ENCODE measurements around the gene OSBPL8.

OSBPL8 gene

GRCh38 chr12:76554405-76555230, 5.0 kb downstream of the OSBPL8 start:
- DNase-seq = no peak

DNA sequence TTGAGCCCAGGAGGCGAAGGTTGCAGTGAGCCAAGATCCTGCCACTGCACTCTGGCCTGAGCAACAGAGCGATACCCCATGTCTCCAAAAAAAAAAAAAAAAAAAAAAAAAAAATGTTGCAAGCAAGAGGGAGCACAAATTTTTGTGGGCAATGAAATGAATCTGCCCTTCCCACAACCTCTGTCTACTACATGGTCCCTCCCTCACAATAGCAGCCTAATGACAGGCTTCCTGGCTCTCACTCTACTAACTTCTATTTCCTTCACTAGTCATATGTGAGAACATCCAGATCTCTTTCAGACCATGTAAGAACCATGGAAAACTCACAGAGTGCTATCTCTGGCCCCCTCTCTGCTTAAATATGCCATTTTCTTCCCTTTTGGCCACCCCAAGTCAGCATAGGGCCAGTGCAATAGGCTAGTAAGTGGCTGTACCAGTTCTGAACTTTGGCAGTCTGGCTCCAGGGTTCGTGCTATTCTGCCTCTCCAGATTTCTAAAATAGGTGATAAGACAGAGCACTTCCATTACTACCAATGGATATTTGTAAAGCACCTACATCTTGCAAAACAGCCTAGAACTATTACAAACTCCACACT, 7.1 kb downstream of the OSBPL8 start:
- DNase-seq = no peak

DNA sequence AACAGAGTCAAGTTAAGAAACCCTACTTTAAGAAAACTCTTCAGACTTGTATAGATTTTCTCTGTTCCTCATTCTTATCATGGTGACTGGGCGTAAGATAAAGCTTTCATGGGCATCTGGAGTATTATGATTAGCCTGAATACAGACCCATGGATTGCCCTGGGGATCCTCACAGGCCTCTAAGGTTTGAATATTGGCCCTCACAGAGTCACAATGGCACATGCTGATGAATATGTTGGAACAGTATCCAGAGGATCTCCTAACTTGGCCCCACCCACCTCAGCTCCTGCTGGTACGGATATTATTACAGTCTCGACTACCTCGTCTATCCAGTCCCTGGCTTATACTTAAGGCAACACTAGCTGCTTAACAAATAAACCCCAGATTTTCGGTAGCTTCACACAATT, 8.1 kb downstream of the OSBPL8 start:
- DNase-seq = no peak

GRCh38 chr12:76549131-76549530, 10.4 kb downstream of the OSBPL8 start:
- DNase-seq = no peak

- no peak for DNase-seq
These were observed 11.2 kb downstream of the OSBPL8 start for GRCh38 chr12:76548222-76548837.

DNA sequence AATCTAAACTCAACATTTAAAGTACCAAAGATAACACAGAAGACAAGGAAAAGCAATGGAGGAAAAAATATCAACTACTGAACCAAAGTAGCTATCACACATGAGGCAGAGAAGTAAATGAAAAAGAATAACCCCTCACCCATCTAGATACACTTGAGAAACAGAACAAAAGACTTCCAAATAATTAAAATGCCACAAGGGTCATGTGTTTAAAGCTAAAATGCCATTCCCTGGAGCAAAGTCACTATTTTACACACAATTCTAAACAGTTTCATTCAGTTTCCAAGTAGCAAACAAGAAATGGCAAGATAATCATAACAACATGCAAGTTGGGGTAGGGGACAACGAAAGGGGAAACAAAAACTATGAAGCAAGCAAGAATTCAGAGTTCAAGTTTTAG, 12.0 kb downstream of the OSBPL8 start:
- no peak for DNase-seq

- no peak for DNase-seq
These were observed 12.7 kb downstream of the OSBPL8 start for GRCh38 chr12:76546889-76547288.

DNA sequence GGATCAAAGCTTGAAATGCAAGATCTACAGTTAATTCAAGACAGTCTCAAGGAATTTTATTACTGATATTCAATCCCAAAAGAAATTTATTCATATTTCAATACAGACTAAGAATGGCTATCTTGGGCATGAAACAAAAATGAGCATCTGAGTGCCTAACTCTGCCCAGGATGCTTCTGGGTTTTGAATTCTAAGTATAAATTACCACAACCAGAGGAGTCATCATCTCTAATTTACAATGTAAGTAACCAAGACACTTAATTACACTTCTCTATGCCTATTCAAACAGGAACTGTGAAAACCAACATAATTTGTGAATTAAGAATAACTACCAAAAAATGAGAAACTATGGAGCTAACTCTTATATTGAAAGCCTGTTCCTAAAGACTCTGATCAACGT, 14.1 kb downstream of the OSBPL8 start:
- no peak for DNase-seq

DNA sequence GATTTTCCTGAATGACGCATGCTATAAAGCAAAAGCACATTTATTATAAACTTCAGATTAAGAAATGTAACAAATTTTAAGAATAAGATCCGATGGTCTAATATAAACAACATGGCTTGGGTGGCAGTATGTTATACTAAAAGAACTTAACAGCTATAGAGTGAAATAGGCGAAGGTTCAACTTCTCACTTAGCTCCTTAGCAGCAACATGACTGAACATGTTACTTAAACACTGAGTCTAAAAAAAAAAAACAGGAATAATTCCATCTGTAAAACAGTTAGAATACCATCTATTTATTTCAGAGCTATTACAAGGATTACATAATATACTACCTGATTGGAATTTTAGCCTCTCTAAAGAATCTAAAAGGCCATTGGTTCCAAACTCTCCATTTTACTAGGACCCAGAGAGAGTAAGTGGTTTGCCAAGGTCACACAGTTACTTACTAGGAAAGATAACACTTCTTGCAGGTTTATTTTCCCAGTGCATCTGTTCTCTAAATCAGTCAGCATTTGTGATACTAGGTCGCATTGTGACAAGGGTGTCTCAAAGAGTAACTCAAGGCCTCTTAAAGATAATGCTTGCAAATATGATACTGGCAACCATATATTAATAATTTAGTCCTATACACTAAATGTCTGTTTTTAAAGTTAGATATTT, 14.8 kb downstream of the OSBPL8 start:
- DNase-seq = no peak

DNA sequence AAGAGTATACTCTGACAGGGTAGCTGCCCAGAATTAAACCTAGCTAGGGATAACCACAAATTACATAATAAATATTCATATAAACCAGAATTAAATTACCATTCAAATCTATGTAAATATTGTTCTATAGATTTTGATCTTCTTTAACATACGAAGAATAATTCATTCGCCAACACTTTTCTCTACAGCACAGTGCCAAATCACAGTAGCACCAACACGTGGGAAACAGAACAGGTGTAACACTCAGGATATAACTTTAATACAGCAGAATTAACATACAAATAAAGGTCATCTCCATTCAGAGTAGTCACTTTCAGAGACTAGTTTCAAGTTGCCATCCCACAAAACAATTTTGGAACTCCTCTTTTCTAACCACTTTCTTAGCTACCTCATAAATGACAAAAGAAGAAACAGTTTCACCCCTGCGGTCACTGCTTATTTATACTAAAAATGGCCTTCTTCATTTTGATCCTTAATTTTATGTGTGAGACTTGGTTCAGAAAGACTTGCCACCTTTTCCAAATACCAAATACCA, 15.7 kb downstream of the OSBPL8 start:
- no peak for DNase-seq

GRCh38 chr12:76542908-76543307, 16.7 kb downstream of the OSBPL8 start:
- no peak for DNase-seq

- DNase-seq = no peak
These were observed 19.8 kb downstream of the OSBPL8 start for GRCh38 chr12:76539727-76540126.

GRCh38 chr12:76537923-76538322, 21.6 kb downstream of the OSBPL8 start:
- no peak for DNase-seq

DNA sequence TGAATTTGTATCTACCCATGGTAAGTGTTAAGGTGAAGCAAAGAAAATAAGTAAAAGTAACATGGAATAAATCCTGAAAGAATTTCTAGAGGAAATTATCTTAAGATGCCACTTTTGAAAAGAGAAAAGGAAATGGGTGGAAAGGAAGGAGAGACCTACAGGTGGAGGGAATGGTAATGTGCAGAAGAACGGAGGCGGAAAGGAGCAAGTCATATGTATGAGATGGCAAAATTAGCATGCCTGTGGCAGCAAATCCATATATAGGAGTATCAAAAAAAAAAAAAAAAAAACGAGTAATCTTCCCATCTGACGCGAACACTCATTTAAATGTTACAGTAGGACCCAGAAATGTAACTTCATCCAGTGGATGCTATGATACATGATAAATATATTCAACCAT, 23.0 kb downstream of the OSBPL8 start:
- DNase-seq = no peak

GRCh38 chr12:76535170-76535569, 24.4 kb downstream of the OSBPL8 start:
- DNase-seq = no peak

DNA sequence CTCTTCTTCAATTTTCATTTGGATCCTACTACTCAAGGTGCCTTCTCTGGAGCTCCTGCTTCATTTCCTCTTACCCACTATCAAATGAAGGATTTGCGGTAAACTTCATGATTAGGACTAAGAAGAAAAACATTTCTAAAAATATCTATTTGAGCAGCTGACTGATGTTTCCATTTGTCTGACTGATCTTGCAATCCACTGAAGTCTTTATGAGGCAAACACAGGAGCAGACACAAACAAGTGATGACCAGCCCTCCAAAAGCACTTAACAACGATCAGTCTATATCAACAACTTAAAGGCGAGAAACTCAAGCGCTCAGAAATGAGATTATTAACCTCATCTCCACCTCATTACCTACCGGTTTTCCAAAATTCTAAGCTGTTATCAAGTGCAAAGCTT, 26.2 kb downstream of the OSBPL8 start:
- DNase-seq = no peak

DNA sequence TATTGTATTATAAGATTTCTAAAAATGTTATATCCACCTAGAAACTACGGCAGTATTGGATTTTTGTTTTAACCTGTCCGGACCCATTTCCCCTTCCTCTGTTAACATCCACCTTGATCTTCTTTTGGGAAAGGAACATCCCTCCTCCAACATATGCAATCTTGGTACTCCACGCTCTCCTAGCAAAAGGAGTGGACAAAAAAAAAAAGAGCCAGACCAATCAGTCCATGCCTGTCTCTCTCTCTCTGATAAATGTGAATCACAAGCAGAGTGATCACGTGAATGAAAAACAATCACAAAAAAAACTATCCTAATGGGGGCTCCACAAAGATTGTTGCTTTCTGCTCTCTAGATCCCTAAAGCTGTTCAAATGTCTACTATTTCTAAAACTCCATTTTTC, 27.1 kb downstream of the OSBPL8 start:
- DNase-seq = no peak

- DNase-seq = no peak
These were observed 28.5 kb downstream of the OSBPL8 start for GRCh38 chr12:76531056-76531455.

- DNase-seq = no peak
These were observed 29.1 kb downstream of the OSBPL8 start for GRCh38 chr12:76530516-76530915.

- DNase-seq = no peak
These were observed 30.2 kb downstream of the OSBPL8 start for GRCh38 chr12:76529226-76529918.

DNA sequence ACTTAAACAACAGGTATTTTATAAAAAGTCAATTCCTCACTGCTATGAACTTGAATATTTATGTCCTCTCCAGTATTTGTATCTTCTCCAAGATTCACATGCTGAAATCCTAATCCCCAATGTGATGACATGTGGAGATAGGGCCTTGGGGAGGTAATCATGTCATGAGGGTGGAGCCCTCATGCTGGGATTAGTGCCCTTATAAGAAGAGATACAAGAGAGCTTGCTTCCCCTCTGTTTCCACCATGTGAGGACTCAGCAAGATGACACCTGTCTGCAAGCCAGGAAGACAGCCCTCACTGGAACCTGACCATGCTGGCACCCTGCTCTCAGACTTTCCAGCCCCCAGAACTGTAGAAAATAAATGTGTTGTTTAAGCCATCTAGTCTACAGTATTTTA, 36.2 kb downstream of the OSBPL8 start:
- DNase-seq = no peak

GRCh38 chr12:76520348-76520747, 39.2 kb downstream of the OSBPL8 start:
- DNase-seq = no peak

DNA sequence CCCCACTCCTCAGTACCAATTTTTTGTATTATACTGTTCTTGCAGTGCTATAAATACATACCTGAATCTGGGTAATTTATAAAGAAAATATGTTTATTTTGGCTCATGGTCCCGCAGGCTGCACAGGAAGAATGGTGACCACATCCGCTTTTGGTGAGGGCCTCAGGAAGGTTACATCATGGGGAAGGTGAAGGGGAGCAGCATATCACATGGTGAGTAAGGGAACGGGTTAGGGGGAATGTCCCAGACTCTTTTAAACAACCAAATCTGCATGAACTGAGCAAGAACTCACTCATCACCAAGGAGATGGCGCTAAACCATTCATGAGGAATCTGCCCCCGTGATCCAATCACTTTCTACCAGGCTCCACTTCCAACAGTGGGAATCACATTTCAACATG, 40.0 kb downstream of the OSBPL8 start:
- no peak for DNase-seq

Data from activated CD4-positive, alpha-beta T cell treated with anti-CD3 and anti-CD28 coated beads for 1 hour (primary cell).